ENCODE measurements around the gene MOBP. TPM values are rescaled to one million over a fixed set of nuclear protein-coding genes. Genes with fewer than 3 reads are reported as not detected.

Gene MOBP
- total and polyA plus RNA-seq, 2 experiments from 2014 or later, result not detected

GRCh38 chr3:39447637-39448483 is 19.6 kb upstream of the MOBP start:
- Histone ChIP-seq H3K4me1 (ENCODE audit: insufficient read depth) (no peaks in the 10 kb centered on the region), H3K27me3 (ENCODE audit: insufficient read depth) (no peaks in the 10 kb centered on the region), H2AFZ (peak overlapping the region; percentile 20; the same call in 1 of the 2 replicates), H3K27ac (ENCODE audit: low read depth) (no peak overlapping the region), H3K4me2 (no peak overlapping the region), H3K9me2 (ENCODE audit: insufficient read depth) (no peaks in the 10 kb centered on the region), H3F3A (replicated peaks; ENCODE audit: low read depth) (no peaks in the 10 kb centered on the region), H4K20me1 (replicated peaks; ENCODE audit: insufficient read depth) (no peaks in the 10 kb centered on the region), H3K36me3 (ENCODE audit: insufficient read depth) (no peaks in the 10 kb centered on the region), H3K79me2 (replicated peaks; ENCODE audit: insufficient read depth) (no peaks in the 10 kb centered on the region), H3K4me3 (no peak overlapping the region)
- ATAC-seq, result peak; percentile 93
- no peaks in the 10 kb centered on the region for H3K9me3 Mint-ChIP-seq
- no peaks in the 10 kb centered on the region for H3K36me3 Mint-ChIP-seq (ENCODE audit: low read depth)
- no peak overlapping the region for H3K4me3 Mint-ChIP-seq
- TF ChIP-seq, protein P1, sequence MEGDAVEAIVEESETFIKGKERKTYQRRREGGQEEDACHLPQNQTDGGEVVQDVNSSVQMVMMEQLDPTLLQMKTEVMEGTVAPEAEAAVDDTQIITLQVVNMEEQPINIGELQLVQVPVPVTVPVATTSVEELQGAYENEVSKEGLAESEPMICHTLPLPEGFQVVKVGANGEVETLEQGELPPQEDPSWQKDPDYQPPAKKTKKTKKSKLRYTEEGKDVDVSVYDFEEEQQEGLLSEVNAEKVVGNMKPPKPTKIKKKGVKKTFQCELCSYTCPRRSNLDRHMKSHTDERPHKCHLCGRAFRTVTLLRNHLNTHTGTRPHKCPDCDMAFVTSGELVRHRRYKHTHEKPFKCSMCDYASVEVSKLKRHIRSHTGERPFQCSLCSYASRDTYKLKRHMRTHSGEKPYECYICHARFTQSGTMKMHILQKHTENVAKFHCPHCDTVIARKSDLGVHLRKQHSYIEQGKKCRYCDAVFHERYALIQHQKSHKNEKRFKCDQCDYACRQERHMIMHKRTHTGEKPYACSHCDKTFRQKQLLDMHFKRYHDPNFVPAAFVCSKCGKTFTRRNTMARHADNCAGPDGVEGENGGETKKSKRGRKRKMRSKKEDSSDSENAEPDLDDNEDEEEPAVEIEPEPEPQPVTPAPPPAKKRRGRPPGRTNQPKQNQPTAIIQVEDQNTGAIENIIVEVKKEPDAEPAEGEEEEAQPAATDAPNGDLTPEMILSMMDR (conservative IDR thresholded peaks at IDR 0.05; ENCODE audit: low read depth in 2 of 2), result peak; percentile 97 to 99
- TF ChIP-seq REST (IDR thresholded peaks at IDR 0.05; ENCODE audit: unreplicated experiment) (no peak), EZH2 (IDR thresholded peaks at IDR 0.05; ENCODE audit: low read depth, unreplicated experiment) (no peak), CREB1 (CRISPR knock-in tag; IDR thresholded peaks at IDR 0.05; ENCODE audit: low read depth) (no peak), NANOG (IDR thresholded peaks at IDR 0.05; ENCODE audit: borderline replicate concordance) (no peak), ZNF331 (CRISPR knock-in tag; IDR thresholded peaks at IDR 0.05; ENCODE audit: low read depth) (no peak)
- DNase-seq (ENCODE audit: low spot score), result peak; percentile 96
- H3K27me3 Mint-ChIP-seq (ENCODE audit: insufficient read depth, low read depth, poor library complexity), result no peaks in the 10 kb centered on the region
- no peak overlapping the region for H3K27ac Mint-ChIP-seq
- peaks cover 2% of the 10 kb centered on the region; the same call in 2 of the 3 replicates for H3K4me1 Mint-ChIP-seq

- ATAC-seq, result no peak; the same call in 2 of the 3 replicates
- Mint-ChIP-seq H3K4me1 (peaks cover 2% of the 10 kb centered on the region; the same call in 2 of the 3 replicates), H3K36me3 (ENCODE audit: low read depth) (no peaks in the 10 kb centered on the region), H3K4me3 (no peak overlapping the region), H3K9me3 (no peaks in the 10 kb centered on the region), H3K27me3 (ENCODE audit: insufficient read depth, low read depth, poor library complexity) (no peaks in the 10 kb centered on the region), H3K27ac (no peak overlapping the region)
- Histone ChIP-seq H3K27ac (ENCODE audit: low read depth) (no peak overlapping the region), H3F3A (replicated peaks; ENCODE audit: low read depth) (no peaks in the 10 kb centered on the region), H3K4me3 (no peak overlapping the region), H3K27me3 (ENCODE audit: insufficient read depth) (no peaks in the 10 kb centered on the region), H3K79me2 (replicated peaks; ENCODE audit: insufficient read depth) (no peaks in the 10 kb centered on the region), H3K9me2 (ENCODE audit: insufficient read depth) (no peaks in the 10 kb centered on the region), H2AFZ (peak overlapping the region; percentile 20; the same call in 1 of the 2 replicates), H3K4me1 (ENCODE audit: insufficient read depth) (no peaks in the 10 kb centered on the region), H3K36me3 (ENCODE audit: insufficient read depth) (no peaks in the 10 kb centered on the region), H4K20me1 (replicated peaks; ENCODE audit: insufficient read depth) (no peaks in the 10 kb centered on the region), H3K4me2 (no peak overlapping the region)
- no peak for DNase-seq (ENCODE audit: low spot score)
- TF ChIP-seq STAT1 (IDR thresholded peaks at IDR 0.05; ENCODE audit: unreplicated experiment) (no peak), ZNF114 (CRISPR knock-in tag; IDR thresholded peaks at IDR 0.05) (no peak), REST (IDR thresholded peaks at IDR 0.05; ENCODE audit: unreplicated experiment) (no peak), NANOG (IDR thresholded peaks at IDR 0.05; ENCODE audit: borderline replicate concordance) (no peak), CREB1 (CRISPR knock-in tag; IDR thresholded peaks at IDR 0.05; ENCODE audit: low read depth) (no peak), EZH2phosphoT487 (IDR thresholded peaks at IDR 0.05; ENCODE audit: unreplicated experiment) (no peak), POLR2AphosphoS5 (IDR thresholded peaks at IDR 0.05; ENCODE audit: low read depth) (no peak)
- TF ChIP-seq, protein P1 (conservative IDR thresholded peaks at IDR 0.05; ENCODE audit: low read depth in 2 of 2), result no peak
These were observed 18.8 kb upstream of the MOBP start for GRCh38 chr3:39448506-39449233.
